Memory B cell (primary cell): ENCODE measurements around the gene TAF1D.
A peak's percentile ranks its signal among the peaks of the same experiment; 100 is the strongest.
"Not testable (repeated sequence)": the region's sequence is repeated elsewhere in the genome, so short reads cannot be mapped to it uniquely, and the experiment has no call there.

ENCODE experiments used
- ATAC-seq: fragments of 150-1000 bp; cut with Tn5 transposase; 2 replicates; pipeline ENCODE4 v1.10.0; 2021; ENCODE audit warnings: low read depth, mild to moderate bottlenecking, moderate library complexity
- DNase-seq, 2 donors: peaks; one replicate each; pipeline ENCODE4 v3.0.0; 2022; ENCODE audit warnings: low spot score in 2 of 2
- H3K27ac Mint-ChIP-seq: one replicate; pipeline ENCODE4 v1.8.0; 2022; ENCODE audit warnings: mild to moderate bottlenecking, moderate library complexity, mixed read lengths
- H3K27me3 Mint-ChIP-seq: one replicate; pipeline ENCODE4 v1.8.0; 2022; ENCODE audit warnings: mixed read lengths
- H3K36me3 Mint-ChIP-seq: one replicate; pipeline ENCODE4 v1.8.0; 2022; ENCODE audit warnings: mild to moderate bottlenecking, mixed read lengths
- H3K4me1 Mint-ChIP-seq: one replicate; pipeline ENCODE4 v1.8.0; 2022; ENCODE audit warnings: mixed read lengths
- H3K4me3 Mint-ChIP-seq: one replicate; pipeline ENCODE4 v1.8.0; 2022; ENCODE audit warnings: mild to moderate bottlenecking, moderate library complexity, mixed read lengths
- H3K9me3 Mint-ChIP-seq: one replicate; pipeline ENCODE4 v1.8.0; 2022; ENCODE audit warnings: mixed read lengths

Gene TAF1D

DNA sequence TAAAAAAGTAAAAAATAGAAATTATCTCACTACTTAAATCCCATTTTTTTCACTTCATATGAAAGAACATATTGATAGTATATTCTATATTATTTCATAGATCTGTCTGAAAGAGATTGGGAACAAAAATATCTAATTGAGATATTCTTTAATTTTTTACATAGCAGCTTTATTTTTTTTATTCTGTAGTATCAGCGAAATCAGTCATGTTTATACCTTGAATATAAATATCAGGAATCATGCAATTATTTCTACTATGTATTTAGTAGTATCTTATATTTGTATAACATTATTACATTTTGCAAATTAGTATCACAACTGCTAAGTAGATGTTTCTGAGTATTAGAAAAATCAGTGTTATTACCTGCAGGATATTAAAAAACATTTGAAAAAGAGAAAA is 20.6 kb upstream of the TAF1D start:
- ATAC-seq (no peak), DNase-seq (no peak)
- H3K27me3 Mint-ChIP-seq, result no peaks in the 10 kb centered on the region
- H3K9me3 Mint-ChIP-seq, result peaks cover under 1% of the 10 kb centered on the region
- no peaks in the 10 kb centered on the region for H3K4me1 Mint-ChIP-seq
- H3K36me3 Mint-ChIP-seq, result peaks cover 23% of the 10 kb centered on the region
- no peak overlapping the region for H3K4me3 Mint-ChIP-seq
- H3K27ac Mint-ChIP-seq, result no peak overlapping the region

DNA sequence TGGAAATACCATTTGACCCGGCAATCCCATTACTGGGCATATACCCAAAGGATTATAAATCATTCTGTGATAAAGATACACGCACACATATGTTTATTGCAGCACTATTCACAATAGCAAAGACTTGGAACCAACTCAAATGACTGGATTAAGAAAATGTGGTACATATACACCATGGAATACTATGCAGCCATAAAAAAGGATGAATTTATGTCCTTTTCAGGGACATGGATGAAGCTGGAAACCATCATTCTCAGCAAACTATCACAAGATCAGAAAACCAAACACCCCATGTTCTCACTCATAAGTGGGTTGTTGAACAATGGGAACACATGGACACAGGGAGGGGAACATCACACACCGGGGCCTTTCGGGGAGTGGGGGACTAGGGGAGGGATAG is 17.8 kb upstream of the TAF1D start:
- H3K27ac Mint-ChIP-seq, H3K9me3 Mint-ChIP-seq, ATAC-seq, H3K27me3 Mint-ChIP-seq, H3K4me3 Mint-ChIP-seq, H3K4me1 Mint-ChIP-seq, DNase-seq: not testable (repeated sequence)
- H3K36me3 Mint-ChIP-seq, result peaks cover 22% of the 10 kb centered on the region

DNA sequence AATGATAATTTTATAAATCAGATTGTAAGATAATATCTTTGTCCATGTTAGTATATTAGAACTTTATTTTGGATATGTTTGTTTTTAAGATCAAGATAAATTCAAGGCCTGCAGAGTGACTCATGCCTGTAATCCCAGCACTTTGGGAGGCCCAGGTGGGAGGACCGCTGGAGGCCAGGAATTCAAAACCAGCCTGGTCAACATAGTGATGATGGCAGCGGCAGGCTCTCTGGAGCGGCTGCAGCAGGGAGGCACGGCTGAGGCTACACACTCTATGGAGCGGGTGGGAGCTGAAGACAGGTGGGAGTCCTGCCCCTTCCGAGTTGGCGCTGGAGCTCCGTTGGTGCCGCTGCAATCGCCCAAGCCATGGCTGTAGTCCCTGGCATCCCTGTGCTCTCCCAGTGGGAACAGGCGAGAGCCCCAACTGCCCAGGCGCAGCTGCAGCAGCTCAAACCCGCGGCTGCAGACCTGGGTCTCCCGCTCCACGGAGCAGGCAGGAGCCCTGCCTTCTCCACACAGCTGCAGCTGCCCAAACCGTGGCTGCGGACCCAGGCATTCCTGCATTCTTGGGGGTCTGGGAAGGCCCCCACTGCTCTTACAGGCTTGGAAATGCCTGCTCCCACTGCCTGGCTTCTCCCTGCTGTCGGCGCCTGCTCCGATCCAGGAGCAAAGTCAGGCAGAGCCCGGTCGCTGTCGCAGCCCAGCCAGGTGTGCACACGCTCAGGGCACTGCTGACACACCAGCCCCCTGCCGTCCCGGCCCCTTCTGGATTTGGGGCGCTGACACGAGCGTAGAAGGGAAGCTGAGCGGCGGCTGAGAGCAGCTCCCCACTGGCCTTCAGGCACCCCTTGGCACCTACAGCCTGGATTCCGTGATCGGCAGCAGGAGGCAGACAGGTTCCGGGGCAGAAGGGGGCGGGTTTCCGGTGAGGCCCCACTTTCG is 16.9 kb upstream of the TAF1D start:
- H3K36me3 Mint-ChIP-seq, result peaks cover 20% of the 10 kb centered on the region
- H3K27ac Mint-ChIP-seq, result no peak overlapping the region
- H3K4me3 Mint-ChIP-seq, result no peak overlapping the region
- ATAC-seq (no peak), DNase-seq (no peak)
- no peaks in the 10 kb centered on the region for H3K9me3 Mint-ChIP-seq
- no peaks in the 10 kb centered on the region for H3K4me1 Mint-ChIP-seq
- H3K27me3 Mint-ChIP-seq, result no peaks in the 10 kb centered on the region

DNA sequence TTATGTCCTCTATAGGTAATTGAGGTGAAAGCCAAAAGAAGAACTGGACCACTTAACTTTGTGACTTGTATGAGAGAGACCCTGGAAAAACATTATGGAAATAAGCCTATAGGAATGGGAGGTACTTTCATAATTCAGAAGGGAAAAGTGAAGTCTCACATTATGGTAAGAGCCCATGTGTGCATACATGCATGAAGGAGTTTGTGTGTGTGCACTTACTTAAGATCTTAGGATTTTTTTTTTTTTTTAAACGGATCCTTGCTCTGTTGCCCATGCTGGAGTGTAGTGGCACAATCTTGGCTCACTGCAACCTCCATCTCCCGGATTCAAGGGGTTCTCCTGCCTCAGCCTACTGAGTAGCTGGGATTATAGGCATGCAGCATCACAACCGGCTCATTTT is 16.0 kb upstream of the TAF1D start:
- H3K27ac Mint-ChIP-seq, result no peak overlapping the region
- no peaks in the 10 kb centered on the region for H3K9me3 Mint-ChIP-seq
- no peaks in the 10 kb centered on the region for H3K4me1 Mint-ChIP-seq
- DNase-seq, result no peak
- H3K4me3 Mint-ChIP-seq, result no peak overlapping the region
- peaks cover 20% of the 10 kb centered on the region for H3K36me3 Mint-ChIP-seq
- no peak for ATAC-seq
- H3K27me3 Mint-ChIP-seq, result no peaks in the 10 kb centered on the region

DNA sequence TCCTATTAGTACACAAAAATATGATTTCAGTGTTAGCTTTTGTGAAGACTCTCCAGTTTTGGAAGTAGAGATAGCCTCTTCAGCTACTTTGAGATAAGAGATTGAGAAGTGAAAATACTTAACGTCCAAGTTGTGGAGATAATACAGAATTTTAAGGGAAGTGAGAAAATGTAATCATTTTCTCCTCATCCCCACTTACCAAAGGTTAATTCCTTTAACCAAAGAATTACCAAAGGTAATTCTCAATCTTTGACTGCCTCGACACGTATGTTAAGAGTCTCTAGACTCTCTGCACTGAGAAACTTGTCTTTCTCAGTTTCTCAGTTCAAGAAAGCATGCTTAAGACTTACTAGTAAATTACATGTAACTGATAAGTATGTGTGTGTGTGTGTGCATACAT is 15.5 kb upstream of the TAF1D start:
- no peaks in the 10 kb centered on the region for H3K9me3 Mint-ChIP-seq
- no peak overlapping the region for H3K27ac Mint-ChIP-seq
- peaks cover 21% of the 10 kb centered on the region for H3K36me3 Mint-ChIP-seq
- H3K4me1 Mint-ChIP-seq, result no peaks in the 10 kb centered on the region
- DNase-seq (no peak), ATAC-seq (no peak)
- H3K27me3 Mint-ChIP-seq, result no peaks in the 10 kb centered on the region
- no peak overlapping the region for H3K4me3 Mint-ChIP-seq

DNA sequence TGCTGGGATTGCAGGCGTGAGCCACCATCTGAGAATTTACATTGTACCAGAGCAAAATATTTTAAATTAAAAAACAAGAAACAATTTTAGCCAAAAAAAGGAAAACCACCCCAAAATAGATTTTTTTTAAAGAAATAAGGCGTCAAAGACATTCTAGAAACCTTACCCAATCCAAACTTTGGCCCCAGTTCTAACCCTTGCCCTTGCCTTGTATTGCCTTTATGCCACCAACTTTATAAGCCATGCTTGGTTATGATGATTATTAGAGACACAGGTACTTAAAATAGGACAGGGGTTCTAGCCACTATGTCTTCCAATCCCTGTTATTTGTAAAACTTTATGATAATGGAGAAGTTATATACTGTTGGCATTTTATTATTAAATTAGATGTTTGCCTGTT is 11.9 kb upstream of the TAF1D start:
- ATAC-seq (no peak), DNase-seq (no peak)
- Mint-ChIP-seq H3K4me1 (no peaks in the 10 kb centered on the region), H3K4me3 (no peak overlapping the region), H3K36me3 (peaks cover 10% of the 10 kb centered on the region), H3K9me3 (no peaks in the 10 kb centered on the region), H3K27me3 (no peaks in the 10 kb centered on the region), H3K27ac (no peak overlapping the region)

DNA sequence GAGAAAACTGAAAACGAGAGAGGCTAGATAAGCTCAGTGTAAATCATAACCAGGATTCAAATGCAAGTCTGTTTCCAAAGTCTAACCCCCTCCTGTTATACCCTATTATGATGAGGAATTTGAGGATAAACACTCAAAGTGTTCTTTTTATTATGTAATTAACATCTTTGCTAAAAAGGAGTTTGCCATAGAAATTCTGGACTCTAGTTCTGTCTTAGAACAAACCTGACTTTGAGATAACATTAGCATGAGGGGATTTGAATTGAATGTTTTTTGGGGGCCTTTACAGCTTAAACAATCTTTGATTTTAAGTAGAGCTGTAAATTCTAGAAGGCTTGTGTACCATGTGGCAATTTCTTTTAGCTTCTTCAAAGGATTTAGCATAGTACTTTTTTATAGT is 9.7 kb upstream of the TAF1D start:
- Mint-ChIP-seq H3K36me3 (peaks cover 8% of the 10 kb centered on the region), H3K9me3 (no peaks in the 10 kb centered on the region), H3K4me1 (no peaks in the 10 kb centered on the region), H3K27ac (no peak overlapping the region), H3K4me3 (no peak overlapping the region), H3K27me3 (no peaks in the 10 kb centered on the region)
- ATAC-seq (no peak), DNase-seq (no peak)

DNA sequence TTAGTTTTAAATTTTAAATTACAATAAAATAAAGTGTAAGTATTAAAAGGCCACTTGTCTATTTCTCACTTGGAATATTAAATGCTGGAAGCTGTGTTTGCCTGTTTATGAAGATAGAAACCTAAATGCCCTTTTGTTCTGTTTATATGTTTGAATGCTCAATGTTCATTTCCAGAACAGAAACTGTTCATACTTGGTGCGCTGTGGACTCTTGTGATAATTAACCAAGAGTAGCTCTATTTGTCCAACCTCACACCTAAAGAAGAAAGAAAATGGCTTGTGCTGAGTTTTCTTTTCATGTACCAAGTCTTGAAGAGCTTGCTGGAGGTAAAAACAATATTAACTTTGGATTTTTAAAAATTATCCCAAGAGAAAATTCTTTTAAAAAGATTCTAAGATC is 5.8 kb upstream of the TAF1D start:
- Mint-ChIP-seq H3K9me3 (no peaks in the 10 kb centered on the region), H3K4me1 (peaks cover 5% of the 10 kb centered on the region), H3K4me3 (no peak overlapping the region), H3K36me3 (peaks cover 7% of the 10 kb centered on the region), H3K27ac (no peak overlapping the region), H3K27me3 (no peaks in the 10 kb centered on the region)
- ATAC-seq (no peak), DNase-seq (no peak)

DNA sequence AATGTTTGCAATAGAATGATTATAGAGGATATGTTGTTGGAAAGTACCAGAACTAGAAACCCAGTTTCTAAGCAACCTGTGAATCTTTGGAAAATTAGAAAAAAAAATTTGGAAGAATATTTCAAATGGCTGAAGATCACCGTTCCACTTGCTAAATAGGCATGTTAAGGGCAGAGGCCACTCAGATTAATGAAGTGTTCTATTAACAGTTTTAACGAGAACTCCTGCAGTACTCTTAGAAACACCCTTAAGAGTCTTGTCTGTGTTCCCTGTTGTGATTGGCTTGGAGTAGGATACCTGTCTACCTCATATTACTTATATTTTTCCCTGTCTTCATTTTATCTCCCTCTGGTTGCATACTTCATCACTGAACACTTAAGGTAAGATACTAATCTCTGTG is 4.8 kb upstream of the TAF1D start:
- Mint-ChIP-seq H3K4me1 (peaks cover 5% of the 10 kb centered on the region), H3K27me3 (no peaks in the 10 kb centered on the region), H3K27ac (no peak overlapping the region), H3K36me3 (peaks cover 7% of the 10 kb centered on the region), H3K4me3 (no peak overlapping the region), H3K9me3 (no peaks in the 10 kb centered on the region)
- ATAC-seq (no peak), DNase-seq (no peak)

DNA sequence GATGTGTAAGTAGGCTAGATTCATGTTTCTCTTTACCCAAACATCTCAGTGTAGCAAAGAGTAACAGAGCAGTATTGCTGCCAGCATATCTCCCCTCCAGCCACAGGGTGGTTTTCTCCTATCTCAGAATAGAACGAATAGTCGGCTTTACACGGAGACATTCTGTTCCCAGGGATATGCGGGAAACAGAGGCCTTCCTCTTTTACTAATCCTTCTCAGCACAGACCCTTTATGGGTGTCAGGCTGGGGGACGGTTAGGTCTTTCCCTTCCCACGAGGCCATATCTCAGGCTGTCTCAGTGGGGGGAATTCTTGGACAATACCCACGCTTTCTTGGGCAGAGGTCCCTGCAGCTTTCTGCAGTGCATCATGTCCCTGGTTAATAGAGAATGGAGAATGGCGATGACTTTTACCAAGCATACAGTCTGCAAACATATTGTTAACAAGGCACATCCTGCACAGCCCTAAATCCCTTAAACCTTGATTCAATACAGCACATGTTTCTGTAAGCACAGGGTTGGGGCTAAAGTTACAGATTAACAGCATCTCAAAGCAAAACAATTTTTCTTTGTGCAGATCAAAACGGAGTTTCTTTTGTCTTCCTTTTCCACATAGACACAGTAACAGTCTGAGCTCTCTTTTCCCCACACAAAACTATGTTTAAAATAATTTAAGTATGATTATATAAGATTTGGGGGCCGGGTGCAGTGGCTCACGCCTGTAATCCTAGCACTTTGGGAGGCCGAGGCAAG is 3.9 kb upstream of the TAF1D start:
- not testable (repeated sequence) for H3K27me3 Mint-ChIP-seq, H3K36me3 Mint-ChIP-seq, ATAC-seq, H3K4me3 Mint-ChIP-seq, H3K4me1 Mint-ChIP-seq, H3K9me3 Mint-ChIP-seq, DNase-seq
- H3K27ac Mint-ChIP-seq, result peak overlapping the region; percentile 9

DNA sequence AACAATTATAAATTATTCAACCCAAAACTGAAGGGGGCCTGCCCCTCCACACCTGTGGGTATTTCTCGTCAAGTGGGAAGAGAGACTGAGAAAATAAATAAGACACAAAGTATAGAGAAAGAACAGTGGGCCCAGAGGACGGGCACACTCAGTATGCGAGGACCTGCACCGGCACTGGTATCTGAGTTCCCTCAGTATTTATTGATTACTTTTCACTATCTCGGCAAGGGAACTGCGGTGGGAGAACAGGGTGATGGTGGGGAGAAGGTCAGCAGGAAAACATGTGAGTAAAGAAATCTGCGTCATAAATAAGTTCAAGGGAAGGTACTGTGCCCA is 3.3 kb upstream of the TAF1D start:
- Mint-ChIP-seq H3K9me3 (no peaks in the 10 kb centered on the region), H3K27me3 (no peaks in the 10 kb centered on the region), H3K4me3 (no peak overlapping the region), H3K4me1 (peaks cover 10% of the 10 kb centered on the region), H3K27ac (peak overlapping the region; percentile 9), H3K36me3 (peaks cover 9% of the 10 kb centered on the region)
- no peak for DNase-seq
- no peak for ATAC-seq

DNA sequence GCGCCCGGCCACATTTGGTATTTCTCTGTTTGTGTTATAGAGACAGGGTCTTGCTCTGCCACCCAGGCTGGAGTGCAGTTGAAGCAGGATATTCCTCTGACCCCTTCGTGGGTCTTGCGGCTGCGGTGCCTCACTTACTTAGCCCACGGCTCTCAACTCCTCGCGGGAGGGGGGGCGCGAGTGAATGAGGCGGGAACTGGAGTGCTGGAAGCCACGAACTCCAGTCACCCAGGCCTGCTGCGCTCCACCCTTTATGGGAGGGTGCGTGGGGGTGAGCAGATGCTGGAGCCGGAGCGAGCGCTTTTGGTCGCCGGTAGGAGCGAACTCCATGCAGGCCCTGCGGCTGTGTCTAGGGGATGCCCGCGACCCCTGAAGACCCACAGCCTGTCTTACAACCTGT is 2.0 kb upstream of the TAF1D start:
- Mint-ChIP-seq H3K36me3 (peaks cover 18% of the 10 kb centered on the region), H3K9me3 (no peaks in the 10 kb centered on the region), H3K4me3 (peak overlapping the region; percentile 68), H3K27me3 (no peaks in the 10 kb centered on the region), H3K4me1 (peaks cover 16% of the 10 kb centered on the region), H3K27ac (no peak overlapping the region)
- no peak for ATAC-seq
- no peak for DNase-seq

DNA sequence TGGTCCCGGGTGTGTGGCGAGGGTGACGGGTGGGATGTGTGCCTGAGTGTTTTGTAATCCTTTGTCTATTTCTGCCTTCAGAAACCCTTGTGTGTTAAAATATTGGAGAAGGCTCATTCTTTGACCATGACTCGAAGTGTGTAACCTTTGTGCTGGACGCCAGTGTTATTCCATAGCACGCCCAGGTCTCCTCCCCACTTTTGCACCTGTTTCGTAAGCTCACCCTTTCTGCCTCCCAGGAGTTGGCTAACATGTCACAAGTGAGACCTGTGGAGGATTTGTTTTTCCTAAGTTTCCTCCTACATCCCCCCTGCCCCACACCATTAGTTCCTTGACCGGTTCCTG is 559 bp upstream of the TAF1D start:
- DNase-seq (no peak), ATAC-seq (no peak)
- Mint-ChIP-seq H3K27me3 (no peaks in the 10 kb centered on the region), H3K27ac (peak overlapping the region; percentile 98), H3K4me1 (peaks cover 25% of the 10 kb centered on the region), H3K36me3 (peaks cover 25% of the 10 kb centered on the region), H3K4me3 (peak overlapping the region; percentile 98), H3K9me3 (no peaks in the 10 kb centered on the region)

DNA sequence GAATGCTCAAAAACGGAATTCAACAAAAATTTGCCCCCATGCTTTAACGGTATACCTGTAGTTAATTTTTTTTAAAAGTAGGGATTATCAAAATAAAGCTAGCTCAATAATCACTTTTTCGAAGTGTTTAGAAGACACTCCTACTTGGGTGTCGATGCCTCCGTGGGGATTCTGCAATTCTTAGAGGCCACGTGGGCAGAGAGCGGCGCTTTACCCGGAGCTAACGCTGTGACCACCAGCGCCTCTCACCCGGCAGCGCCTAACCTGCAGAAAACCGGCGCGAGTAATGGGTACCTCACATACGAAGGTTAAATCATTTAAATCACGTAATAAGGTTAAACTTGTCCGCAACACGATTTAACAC is 583 bp downstream of the TAF1D start:
- DNase-seq, result peak in 1 of 2 donors; percentile 52
- Mint-ChIP-seq H3K9me3 (no peaks in the 10 kb centered on the region), H3K4me3 (peak overlapping the region; percentile 98), H3K27ac (peak overlapping the region; percentile 98), H3K4me1 (peaks cover 28% of the 10 kb centered on the region), H3K36me3 (peaks cover 29% of the 10 kb centered on the region), H3K27me3 (no peaks in the 10 kb centered on the region)
- ATAC-seq, result peak; percentile 48
